Medulla oblongata (tissue), 1 donor: ENCODE results near the gene ABHD17C.

Experiments
- DNase-seq: peaks from one replicate; pipeline ENCODE4 v3.0.0-alpha.2; 2015; ENCODE audit errors: extremely low spot score

Gene ABHD17C

DNA sequence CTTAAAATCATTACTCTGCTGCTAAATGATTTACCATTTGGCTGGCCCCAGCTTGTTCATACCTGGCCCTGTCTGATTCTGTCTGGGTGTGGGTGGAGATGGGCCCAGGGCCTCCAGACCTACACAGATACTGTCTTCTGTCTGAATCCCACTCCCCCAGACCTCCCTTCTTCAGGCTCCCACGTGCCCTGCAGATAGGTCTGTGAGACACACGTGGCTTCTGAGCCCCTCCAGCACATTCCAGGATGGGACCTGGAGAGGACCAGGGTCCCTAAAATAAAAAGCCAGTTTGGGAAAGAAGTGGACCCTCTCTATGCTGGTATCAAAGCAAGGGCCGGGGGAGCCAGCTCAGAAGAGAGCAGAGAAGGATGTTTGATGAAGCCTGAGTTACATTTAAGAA, 69.4 kb downstream of the ABHD17C start:
- DNase-seq, result no peak

DNA sequence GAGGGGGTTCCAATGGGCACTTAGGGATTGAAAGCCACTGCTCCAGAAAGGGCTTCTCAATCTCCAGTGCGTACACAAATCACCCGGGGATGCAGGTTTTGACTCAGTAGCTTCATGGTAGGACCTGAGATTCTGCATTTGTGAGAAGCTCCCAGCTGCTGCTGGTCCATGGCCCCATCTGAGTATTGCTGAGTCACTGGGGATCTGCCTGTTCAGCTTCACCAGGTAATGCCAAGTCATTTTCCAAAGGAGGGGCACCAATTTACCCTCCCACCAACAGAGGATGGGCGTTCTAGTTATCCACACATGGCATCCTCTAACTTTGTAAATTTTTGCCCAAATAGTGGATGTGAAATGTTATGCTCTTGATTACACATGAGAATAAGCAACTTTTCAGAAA, 71.2 kb downstream of the ABHD17C start:
- no peak for DNase-seq

DNA sequence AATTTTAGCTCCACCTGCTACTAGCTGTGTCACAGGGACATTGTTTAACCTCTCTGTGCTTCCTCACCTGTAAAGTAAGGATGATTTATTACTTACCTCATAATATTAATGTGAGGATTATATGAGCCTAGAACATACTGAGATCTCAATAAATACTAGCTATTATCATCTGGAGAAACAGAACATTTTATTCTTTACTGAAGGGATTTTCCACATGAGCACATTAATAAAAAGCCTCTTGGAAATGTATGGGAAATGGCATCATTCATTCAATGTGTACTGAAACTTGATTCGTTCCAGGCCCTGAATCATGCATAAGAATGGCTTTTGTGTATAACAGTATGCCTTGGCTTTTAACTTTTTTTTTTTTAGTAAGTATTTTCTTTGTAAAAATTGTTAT, 73.0 kb downstream of the ABHD17C start:
- DNase-seq, result no peak

DNA sequence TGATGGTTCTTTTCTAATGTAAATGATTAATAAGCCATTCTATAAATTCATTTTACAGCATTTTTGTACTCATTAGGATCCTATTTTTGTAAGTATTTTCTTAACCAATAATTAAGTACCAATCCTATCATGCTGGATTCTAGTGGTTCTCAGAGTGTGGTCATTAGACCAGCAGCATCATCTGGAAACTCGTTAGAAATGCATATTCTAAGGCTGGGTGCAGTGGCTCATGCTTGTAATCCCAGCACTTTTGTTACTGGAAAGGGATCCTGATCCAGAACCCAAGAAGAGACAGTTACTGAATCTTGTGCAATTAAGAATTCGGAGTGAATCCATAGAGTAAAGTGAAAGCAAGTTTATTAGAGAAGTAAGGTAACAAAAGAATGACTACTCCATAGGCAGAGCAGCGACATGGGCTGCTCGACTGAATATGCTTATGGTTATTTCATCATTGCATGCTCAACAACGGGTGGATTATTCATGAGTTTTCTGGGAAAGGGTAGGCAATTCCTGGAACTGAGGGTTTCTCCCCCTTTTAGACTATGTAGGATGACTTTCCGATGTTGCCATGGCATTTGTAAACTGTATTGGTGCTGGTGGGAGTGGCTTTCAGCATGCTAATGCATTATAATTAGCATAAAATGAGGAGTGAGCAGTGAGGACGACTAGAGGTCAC, 74.2 kb downstream of the ABHD17C start:
- DNase-seq, result no peak

DNA sequence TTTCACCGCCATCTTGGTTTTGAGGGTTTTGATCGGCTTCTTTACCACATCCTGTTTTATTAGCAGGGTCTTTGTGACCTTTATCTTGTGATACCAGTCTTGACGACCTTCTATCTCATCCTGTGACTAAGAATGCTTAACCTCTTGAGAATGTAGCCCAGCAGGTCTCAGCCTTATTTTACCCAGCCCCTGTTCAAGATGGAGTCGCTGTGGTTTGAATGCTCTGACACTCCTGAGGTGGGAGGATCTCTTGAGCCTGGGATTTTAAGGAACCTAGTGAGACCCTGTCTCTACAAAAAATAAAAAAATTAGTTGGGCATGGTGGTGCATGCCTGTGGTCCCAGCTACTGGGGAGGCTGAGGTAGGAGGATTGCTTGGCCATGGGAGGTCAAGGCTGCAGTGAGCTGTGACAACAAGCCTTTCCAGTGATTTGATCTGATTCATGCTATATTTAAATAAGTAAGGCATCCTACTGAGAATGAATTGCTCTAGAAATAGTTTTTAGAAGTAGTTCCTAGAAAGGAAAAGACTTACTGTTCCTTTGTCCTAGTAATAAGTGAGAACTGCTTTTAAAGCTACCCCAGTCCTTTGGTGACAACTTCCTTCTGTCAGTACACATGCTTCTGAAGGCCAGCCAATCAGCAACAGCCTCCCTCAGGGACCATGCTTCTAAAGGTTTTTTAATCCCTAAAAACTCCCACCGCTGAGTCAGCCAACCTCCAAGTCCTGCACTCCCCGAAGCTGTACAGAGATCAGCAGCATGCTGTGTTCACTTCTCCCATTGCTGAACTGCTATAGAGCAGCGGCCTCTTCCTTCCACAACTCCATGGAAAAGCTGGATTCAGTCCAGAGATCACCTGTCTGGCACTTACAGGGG, 75.0 kb downstream of the ABHD17C start:
- no peak for DNase-seq

DNA sequence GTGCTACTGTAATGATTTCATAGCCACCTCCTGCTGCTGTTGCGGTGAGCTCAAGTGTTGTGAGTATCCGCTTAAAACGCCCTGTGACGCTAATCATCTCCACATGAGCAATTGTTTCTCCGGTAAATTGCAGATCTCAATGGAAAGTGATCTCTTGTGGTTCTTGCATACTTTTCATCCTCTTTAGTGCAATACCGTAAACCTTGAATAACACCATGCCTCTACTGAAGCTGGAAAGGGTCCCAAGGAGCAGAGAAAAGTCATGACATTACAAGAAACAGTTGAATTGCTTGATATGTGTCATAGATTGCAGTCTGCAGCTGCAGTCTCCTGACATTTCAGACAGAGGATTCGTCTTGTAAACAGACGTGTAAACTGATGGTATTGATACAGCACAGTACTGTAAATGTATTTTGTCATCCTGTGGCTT, 78.0 kb downstream of the ABHD17C start:
- DNase-seq, result no peak

DNA sequence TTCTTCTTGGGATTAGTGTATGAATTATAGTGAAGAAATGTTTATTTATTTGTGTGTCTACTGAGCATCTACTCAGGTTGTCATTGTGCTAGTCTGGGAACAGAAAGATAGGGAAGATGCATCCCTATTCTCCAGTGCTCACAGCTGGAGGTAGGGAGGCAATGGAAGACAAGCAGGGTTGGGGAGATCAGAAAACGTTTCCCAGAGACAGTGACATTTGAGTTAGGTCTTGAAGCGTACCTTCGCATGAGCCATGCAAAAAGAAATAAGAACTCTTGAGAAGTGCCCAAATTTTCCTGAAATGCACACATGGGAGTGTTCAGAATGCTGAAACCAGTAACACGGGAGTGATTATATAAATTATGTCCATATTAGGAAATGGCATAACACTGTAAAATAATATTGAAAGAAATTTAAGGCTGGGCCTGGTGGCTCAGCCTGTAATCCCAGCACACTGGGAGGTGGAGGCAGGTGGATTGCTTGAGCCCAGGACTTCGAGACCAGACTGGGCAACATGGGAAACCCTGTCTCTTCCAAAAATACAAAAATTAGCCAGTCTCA, 78.8 kb downstream of the ABHD17C start:
- no peak for DNase-seq

DNA sequence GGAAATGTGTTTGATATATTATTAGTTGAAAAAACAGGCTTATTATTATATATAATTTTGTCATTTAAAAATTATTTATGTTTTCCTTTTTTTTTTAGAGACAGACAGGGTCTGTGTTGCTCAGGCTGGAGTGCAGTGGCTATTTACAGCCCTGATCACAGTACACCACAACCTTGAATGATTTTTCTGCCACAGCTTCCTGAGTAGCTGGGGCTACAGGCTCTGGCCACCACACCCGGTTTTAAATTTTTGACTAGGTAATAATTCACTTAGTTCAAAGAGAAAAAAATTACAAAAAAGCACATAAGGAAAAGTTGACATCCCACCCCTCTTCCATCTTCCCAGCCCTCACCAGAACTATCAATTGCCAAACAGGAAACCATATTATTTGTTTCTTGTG, 79.4 kb downstream of the ABHD17C start:
- no peak for DNase-seq

DNA sequence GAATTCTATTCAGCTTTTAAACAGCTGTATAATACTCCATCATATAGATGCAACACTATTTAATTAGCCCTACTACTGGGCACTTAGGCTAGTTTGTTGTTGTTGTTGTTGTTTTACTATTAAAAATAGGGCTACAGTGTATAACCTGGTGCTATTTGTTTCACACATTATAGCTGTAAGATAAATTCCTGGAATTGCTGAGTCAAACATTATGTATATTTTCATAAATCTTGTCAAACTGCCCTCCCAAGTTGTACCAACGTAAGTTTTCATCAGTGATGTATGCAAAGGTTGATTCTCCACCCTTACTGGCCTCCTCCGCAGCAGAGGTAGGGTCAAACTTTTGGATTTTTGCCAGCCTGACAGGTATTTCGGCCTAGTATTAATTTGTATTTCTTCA, 80.2 kb downstream of the ABHD17C start:
- DNase-seq, result no peak

DNA sequence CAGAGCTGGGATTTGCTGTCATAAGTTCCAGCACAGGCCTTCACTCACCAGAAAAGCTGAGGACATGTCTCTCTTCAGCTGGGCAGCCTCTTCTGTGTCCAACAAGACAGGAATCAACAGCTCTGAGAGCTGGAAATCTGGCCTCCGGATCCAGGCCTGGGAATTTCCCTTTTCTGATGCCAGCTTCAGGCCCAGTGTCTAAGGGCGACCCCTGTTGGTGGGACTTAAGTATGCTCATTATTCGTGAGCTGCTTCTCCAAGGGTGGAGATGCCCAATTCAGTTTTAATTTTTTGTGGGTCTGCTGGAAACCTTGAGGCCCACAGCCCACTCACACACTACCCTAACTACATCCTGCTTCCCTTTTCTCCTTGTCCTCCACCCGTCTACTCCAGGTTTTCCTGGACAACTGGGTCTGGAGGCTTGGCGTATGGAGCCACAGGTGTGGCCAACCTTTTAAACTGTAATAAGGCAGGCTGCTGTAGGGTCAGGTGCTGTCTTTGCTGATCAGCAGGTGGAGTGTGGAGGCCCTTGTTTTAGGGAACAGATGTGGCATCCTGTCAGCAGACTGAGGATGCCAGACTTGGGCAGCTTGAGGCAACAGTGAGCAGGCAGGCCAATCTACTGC, 81.4 kb downstream of the ABHD17C start:
- peak; percentile 90 for DNase-seq

DNA sequence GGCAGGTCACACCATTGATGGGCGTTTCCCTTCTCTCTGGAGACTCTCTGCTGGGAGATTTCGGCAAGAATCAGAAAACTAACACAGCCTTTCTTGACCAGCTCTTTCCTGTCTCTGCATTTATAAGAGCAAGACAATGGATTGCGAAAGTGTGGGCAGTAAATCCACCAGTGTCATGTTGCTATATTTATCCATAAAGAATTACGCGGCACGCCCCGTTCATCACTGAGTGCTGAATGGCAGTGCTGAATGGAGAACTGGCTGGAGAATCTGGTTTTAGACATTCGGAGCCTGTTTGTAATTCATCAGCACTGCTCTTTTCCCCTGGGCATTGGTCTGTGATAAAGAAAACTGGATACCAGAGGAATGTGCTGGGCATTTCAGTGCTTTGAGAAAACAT, 82.0 kb downstream of the ABHD17C start:
- DNase-seq, result no peak

DNA sequence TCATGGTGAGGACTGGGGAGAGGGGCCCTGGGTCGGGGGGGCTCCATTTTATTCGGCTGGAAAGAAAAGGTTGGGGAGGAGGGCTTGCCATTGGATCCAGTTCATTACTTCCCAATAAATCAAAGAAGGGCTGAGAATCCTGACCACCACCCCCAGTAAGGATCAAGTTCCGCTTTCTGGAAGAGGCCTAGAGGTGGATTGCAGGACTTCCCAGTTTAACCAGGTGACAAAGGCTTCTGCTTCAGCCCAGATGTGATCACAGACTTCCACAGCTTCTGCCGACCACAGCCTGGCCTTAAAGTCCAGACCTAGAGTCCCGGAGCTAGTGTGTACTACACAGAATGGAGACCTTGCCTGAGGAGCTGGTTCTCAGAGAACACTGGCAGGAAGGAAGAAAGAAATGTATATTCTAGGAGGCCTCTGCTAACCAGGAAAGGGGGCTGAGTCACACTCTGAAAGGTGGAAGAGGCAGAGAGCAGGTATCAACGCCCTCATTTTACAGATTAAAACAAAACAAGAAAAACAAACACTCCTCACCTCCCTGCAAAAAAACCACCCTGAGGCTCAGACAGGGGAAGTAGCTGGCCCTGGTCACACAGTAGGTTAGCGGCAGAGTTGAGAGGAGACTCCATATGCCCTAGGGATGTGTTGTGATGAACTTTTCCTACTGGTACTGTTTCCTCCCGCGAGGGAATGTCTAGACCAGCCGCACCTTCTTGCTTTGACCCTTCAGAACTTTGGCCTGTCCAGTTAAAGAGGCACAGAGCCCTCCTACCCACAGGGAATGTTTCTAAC, 82.9 kb downstream of the ABHD17C start:
- no peak for DNase-seq

DNA sequence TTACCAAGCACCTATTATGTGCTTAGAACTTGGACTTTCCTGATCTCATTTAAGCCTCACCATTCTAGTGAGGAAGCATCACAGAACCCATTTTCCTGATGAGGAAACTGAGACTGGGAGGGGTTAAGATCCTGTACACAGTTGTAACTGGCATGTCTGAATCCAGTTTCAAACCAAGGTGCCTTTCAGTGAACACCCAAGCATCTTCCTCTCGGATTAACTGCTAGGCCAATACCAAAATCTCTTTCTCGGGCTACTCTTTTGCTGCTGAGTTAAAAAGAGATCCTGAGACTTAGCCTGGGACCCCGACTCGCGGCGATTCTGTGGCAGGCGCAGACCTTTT, 83.5 kb downstream of the ABHD17C start:
- DNase-seq, result no peak

DNA sequence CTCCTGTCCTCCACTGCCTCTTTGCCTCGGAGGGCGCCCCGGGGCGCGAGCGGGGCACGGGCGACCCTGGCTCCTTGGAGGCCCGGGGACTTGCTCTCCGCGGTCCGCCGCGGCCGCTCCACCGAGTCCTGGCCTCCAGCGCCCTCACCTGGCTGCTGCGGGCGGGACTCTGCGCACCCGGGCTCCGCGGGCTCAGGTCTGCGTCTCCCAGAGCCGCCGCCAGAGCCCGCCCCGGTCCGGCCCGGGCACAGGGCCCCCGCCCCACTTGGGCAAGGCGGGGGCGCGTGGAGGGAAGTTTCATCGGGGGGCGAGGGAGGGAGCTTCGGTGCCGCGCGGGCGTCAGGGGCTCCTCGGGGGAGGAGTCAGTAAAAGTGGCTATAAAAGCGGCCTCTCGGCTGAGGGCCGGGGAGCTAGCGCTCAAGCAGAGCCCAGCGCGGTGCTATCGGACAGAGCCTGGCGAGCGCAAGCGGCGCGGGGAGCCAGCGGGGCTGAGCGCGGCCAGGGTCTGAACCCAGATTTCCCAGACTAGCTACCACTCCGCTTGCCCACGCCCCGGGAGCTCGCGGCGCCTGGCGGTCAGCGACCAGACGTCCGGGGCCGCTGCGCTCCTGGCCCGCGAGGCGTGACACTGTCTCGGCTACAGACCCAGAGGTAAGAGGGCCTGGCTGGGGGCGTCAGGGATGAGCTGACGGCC, 84.0 kb downstream of the ABHD17C start, which contains the start of gene CEMIP:
Gene CEMIP (plus strand): TSS at position 407 of the 694 bp plus-strand sequence. CDS start 94,510 bp downstream, outside the sequence.
- DNase-seq, result peak; percentile 73

DNA sequence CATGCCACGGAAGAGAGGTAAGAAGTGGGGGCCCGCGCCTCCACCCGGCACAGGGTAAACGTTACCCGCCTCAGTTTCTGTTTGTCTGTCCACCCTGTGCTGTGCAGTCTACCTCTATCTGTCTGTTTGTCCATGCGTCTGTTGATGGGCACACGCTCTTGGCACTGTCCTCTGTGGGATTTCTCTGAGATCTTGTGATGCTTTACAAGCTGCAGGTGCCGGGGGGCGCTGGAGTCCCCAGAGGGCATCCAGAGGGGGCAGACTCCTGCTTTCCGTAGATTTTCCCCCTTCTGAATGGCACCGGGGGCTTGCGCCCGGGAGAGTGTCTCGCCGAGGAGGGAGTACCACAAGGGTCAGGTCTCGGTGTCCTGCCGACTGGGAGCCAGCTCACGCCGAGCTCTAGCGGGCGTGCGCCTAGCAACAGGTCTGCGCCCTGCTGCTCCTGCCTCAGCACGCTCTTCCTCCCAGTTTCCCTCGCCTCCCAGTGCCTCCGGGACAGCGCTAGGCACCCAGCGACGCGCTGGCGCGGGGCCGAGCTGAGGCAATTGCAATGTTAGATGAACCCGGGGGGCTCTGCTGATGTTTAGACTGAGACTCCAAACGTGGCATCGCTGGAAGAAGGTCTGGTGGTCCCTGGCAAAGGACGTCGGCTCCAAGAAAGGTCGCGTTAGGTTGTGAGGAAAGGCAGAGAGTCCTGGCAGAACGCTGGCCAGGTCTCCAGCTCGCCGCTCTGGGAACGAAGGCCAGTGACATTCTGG, 84.7 kb downstream of the ABHD17C start:
- no peak for DNase-seq

DNA sequence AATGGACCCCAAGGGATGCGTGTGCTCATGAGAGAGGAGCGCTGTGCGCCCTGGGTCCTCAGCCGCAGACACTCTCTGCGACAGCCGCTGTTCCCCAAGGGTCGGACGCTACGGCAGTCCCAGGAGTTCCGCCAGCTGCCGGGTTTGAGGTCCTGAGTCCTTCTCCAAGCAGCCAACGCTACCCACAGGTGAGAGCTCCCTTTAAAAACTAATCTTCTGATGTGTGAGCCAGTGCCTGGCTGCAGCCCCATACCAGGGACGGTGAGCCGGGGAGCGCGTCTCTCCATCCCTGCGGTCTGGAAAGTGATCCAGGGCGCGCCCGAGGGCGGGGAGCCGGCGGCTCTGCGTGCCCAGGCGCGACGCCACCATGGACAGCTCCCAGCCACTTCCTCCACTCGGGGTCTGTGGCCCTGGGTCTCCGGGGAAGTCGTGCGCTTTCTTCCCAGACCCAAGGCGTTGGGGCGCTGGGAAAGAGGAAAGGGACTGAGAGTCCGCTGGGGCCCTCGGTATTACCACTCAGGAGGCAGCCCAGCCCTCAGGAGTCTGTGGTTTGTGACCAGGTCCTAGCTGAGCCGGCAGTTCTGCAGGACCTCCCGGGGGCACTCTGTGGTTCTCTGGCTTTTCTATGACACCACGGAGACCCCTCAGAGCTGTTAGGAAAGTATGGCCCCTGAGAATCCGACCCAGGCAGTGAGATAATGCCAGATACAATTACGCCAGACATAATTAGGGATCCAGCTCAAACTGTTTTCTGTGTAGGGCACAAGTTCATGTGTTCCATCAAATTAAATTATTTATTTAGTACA, 85.5 kb downstream of the ABHD17C start:
- DNase-seq, result no peak

DNA sequence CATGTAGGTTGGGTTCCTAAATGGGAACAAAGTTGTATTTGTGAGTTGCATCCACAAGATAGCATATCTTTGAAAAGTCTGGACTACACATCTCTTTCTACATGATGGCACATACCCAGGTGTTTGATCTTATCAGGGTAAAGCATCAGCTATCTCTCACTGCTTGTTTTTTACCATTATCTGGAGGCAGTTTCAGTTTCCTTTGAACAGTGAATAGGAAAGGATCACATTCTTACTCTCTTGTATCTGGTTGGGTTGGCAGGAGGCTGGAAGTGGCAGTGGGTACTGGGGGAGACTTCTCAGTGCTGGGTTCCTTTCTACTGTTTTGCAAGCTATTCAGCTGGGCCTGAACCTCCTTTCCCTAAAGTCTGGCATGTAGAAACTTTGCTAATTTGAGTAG, 88.2 kb downstream of the ABHD17C start:
- no peak for DNase-seq

DNA sequence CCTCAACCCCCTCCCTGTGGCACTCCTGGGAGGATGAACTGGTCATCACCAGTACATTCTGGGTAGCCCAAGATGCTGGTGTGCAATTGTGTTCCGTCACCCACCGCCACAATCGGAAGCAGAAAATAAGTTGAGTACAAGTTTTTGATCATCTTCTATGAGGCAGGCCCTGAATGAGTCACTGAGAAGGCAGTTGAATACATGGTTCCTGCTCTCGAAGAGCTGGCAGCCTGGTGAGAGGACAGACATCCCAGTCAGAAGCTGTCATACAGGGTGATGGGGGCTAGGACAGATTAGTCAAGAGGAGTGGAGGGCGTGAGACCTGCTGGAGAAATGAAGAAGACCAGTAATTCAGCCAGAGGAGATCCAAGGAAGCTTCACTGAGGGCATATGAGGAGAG, 90.2 kb downstream of the ABHD17C start:
- no peak for DNase-seq

DNA sequence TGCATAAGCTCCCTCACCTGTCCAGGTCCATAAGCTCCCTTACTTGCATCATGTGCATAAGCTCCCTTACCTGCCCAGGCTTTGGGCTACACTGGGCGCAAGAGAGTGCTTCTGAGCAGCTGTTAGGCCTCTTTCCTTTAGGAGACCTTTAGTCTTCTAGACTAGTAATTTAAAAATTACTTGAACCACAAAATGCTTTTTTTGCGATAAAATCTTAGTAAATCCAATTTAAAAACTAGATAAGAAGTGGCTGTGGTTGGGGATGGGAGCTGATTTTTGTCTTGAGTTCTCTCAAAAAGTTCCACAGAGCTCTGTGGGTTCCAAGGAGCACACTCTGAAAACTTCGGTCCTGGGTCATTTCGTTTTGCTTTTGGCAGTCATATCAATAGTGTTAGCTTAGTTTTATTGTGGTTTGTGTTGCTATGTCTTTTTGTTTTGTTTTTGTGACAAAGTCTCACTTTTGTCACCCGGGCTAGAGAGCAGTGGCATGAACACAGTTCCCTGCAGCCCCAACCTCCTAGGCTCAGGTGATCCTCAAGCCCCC, 90.8 kb downstream of the ABHD17C start:
- no peak for DNase-seq
